HG03066 (cell line): Measurements from ENCODE around the gene POLR3K.
A peak's percentile ranks its signal among the peaks of the same experiment; 100 is the strongest.

ENCODE experiments used
- ATAC-seq: cut with Tn5 transposase; IDR thresholded peaks from one replicate; pipeline ENCODE4 v1.9.1; 2021; ENCODE audit warnings: low read depth; ENCODE audit not compliant: unreplicated experiment

The POLR3K gene

DNA sequence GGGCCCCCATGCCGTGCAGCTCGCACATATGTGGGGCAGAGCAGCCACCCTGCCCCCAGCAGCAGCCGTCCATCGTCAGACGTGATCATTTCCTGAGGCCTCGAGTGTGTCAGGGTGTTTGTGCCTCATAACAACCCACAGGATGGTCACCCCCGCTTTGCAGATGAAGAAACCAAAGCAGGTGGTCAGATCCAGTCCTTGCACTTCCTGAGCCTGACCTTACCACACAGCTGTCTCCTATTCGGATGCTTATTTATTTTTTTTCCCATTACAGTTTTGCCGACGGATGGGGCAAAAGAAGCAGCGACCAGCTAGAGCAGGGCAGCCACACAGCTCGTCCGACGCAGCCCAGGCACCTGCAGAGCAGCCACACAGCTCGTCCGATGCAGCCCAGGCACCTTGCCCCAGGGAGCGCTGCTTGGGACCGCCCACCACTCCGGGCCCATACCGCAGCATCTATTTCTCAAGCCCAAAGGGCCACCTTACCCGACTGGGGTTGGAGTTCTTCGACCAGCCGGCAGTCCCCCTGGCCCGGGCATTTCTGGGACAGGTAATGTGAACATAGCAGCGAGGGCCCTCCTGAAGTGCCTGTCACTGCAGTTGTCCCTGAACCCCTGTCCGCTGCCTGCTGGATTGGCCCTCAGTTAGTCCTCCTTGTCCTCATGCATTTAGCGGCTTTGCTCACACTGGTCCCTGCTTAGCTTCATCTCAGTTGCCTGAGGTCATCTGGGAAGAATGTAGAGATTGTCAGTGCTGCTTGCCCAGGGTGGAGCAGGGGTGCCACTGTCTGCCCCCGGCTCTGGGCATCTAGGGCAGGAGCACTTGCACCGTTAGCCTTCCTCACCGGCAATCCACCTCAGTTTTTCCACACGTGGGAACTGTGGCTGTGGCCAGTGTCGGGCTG lies 26.0 kb upstream of the POLR3K start:
- no peak for ATAC-seq

DNA sequence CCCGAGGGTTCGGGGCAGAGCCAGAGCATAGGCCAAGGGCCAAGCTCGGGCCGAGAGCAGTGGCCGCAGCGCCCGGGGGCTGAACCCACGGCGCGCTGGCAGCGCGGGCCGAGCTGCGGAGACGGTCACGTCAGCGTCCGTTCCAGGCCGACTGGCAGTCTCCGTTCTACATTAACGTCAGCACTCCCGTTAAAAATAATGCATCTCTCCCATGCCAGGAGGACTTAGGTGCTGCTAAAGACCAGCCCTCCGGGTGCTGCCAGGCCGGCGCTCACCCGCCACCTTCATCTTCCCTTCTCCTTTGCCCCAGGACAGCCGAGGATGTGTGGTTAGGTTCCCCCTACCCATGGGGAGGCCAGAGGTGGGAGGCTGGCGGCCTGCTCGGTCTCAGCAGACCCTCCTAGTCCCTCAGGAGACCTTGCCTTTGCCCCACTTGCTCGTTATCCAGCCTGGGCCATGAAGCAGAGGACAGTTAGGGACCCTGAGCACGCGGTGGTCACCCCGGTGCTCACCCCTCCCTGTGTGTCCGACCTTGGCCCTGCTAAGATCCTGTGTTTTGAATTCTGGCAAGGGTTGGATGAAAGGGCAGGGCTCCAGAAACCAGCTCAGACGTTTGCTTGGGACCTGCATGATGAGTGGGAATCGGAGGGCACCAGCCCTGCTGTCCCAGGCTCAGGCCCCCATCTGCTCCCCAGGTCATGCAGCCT lies 25.2 kb upstream of the POLR3K start:
- ATAC-seq, result no peak

DNA sequence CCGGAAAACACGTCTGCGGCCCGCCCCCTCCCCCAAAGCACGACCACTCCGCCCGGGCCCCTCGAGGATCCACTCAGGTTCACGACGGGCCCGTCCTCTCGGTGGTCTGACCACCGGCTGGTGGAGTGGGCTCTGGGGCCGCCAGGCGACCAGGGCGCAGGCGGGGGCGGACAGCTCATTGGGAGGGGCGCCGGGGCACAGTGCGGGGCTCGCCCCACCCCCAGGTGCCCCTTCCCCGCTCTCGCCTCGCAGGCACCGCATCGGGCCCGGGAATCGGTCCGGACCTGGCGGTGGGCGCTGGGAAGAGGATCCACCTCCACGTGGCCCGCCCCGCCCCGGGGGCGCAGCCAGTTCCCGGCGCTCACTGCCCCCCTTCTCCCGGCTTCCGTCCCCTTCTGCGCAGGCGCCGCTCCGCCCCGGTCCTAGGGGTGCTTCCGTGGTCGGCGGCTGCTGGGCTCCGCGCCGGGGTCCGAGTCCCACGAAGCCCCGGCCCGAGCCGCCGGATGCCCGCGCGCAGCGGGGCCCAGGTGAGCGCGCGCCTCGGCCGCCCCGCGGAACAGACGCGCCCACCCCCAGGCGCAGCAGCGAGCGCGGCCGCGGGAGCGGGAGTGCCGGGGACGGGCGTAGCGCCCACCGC lies 24.5 kb upstream of the POLR3K start, which contains the start of gene MPG:
Gene MPG (plus strand): TSS at position 419 of the 637 bp plus-strand sequence. CDS start 85 bp downstream, at position 504.
- peak; percentile 74 for ATAC-seq

DNA sequence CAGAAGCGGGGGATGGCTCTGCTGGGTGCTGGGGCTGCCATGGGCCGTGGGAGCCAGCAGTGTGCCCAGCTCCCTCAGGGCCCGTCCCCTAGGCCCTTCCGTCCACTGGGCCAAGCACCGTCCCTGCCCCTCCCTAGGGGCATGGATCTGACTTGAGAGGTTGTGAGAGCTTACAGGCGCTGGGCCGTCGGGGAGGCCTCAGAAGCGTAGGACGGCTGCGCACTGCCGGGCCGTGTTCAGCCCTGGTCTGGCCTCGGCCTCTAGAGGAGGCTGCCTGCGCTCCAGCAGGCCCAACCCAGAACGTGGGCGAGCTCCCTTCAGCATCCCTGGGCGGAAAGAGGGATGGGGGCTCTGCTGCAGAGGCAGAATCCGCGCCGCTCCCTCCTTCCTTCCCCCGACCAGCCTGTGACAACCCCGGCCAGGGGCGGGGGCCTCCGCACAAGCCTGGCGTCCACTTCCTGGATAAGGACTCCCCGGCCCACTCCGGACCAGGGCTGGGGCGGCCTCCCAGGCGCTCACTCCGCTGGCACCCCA lies 23.9 kb upstream of the POLR3K start:
- peak; percentile 25 for ATAC-seq

DNA sequence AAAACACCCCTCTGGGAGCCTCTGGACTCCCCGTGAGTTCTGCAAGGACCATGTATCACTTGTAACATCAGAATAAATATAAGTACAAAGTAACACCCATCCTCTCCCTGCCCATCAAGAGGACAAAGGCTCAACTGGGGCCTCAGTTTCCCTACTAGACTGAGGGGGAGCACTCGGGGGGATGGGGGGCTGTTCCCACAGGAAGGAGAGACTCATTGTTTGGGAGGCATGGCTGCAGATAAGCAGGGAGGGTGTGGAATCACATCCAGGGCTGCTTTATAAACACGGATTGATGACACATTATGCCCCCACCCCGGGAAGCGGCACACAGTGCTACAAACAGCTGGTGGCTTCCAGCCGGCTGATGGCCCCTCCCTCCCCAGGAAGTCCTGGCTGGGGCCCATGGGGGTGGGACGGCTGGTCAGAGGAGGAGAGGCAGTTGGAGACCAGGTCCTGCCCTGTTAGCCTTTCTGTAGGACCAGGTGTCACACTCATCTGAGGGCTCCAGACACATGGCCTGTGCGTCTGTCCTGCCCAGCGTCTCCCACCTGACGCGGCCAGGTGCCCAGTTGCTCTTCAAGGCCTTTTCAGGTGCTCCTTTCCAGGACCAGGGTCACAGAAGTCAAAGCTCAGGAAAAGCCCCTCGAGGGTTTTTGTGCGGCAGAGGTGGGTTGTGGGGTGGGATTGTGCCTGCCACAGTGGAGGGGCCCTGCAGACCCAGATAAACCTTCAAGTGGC lies 23.3 kb upstream of the POLR3K start:
- no peak for ATAC-seq

DNA sequence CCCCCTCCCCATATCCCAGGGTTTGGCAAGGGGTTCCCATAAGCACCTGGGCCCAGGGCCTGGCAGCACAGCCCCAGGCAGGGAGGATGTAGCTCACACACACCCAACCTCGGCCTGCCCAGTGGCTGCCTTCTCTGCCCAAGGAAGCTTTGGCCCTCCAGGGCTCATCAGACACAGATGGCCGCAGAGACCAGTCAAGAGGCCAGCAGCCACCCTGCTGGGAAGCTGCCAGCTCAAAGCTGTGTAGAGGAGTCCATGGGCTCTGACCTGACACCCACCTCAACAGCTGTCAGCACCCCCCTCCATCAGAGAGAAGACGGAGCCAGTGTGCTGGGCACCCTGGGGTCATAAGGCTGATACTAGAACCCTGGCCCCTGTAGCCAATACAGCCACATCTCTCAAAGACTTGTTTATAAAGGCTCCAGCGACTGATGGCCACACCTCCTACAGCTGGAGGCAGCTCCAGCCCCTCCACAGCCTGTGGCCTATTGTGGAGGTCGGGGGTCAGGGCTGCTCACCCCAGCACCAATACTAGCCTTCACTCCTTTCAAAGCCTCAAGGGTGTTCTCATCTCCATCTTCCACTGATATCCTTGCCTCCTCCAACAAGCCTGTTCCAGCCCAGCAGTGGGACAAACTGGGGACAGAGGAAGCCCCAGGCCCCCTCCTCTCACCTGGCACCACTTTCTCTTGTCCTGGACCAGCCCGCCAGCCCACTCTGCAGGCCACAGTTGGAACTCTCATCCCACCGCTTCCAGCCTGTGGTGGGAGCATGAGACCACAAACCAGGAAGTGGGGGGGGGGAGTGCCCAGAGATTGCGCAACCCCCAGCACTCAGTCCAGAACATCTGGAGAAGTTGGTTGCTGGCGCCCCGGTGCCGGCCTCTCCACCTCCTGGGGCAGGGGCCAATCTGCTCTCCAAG lies 22.4 kb upstream of the POLR3K start:
- ATAC-seq, result no peak

DNA sequence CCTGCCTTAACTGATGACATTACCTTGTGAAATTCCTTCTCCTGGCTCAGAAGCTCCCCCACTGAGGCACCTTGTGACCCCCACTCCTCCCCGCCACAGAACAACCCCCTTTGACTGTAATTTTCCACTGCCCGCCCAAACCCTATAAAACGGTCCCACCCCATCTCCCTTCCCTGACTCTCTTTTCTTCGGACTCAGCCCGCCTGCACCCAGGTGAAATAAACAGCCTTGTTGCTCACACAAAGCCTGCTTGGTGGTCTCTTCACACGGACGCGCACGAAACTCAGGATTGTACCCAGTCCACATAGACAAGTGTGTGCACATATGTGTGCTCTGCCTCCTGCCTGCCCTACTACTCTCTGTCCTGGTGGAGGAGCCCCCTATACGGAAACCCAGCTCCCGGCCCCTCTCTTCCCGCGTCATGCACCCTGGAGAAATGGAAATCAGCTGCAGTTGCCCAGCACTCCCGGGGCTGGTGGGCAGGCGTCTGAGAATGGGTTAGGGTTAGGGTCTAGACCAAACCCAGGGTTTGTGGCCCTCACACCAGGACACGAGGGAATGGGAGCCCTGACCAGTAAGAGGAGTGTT lies 21.4 kb upstream of the POLR3K start:
- no peak for ATAC-seq

DNA sequence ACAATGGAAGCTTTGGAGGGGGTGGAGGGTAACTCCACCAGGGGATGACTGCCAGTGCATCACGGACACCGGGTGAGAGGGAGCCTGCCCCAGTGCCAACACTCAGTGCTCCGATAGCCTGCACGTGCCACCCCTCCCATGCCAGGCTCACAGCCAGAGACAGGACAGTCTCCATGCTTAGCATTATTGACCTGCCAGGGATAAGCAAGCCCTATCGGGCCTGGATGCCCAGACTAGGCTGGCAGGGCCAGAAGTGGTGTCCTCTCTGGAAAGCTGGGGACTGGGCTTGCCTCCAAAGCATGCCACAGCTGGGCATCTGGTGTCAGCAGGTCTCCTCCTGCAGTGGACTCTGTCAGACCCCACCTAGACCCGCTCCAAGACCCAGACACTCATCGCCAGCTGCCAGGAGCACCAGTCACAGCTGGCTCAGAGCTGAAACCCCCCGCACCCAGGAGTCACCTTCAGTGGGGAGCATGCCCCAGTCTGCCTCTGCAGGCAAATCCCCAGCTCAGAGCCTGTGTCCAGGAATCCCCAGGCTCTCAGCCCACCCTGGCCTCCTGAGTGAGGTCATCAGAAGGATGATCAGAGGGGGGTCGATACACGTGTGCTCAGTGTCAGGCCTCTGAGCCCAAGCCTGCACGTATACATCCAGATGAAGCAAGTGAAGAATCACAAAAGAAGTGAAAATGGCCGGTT lies 20.8 kb upstream of the POLR3K start:
- ATAC-seq, result no peak

DNA sequence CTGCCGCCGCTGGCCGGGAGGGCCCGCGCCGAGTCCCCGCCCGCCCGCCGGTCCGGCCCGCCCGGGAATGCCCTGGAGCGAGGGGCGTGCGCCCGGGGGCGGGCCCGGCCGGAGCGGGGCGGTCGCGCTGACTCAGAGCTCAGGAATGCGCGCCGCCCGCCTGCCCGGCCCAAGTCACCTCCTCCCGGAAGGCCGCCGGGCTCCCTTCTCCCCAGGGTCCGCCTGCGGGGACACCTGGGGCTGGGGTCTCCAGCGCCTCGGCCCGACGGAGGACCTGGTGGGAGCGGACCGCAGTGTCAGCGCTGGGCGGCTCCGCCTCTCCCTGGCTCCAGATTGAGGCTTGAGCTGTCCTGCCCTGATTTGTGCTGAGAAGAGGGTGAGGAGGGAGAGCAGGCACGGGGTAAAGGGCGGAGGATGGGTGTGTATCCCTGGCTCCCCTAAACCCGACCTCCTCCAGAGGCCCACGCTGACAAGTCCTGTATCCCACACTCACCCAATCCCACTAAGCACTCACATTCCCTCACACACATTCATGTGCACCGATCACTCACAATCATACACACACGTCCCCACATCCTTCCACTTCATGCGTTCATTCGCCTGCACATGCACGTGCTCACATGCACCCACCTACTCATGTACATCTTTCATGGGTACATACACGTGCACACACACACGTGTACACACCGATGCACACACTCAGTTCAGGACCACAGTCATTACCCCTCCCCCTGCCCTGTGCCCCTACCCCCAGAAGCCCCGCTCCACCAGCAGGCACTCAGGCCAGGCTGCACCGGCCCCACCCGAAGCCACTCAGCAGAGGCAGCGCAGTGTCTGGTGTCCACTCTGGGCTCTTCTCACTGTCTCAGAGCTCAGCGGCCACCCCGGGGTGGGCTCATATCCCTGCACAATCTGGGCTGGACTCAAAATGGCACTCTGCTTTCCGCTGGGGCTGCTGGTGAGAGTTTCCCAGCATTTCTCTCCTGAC lies 19.4 kb upstream of the POLR3K start, which contains the start of gene RHBDF1:
Gene RHBDF1 (minus strand): TSS at position 71 of the 988 bp plus-strand sequence. CDS start 7,616 bp downstream, outside the sequence.
- ATAC-seq, result no peak

DNA sequence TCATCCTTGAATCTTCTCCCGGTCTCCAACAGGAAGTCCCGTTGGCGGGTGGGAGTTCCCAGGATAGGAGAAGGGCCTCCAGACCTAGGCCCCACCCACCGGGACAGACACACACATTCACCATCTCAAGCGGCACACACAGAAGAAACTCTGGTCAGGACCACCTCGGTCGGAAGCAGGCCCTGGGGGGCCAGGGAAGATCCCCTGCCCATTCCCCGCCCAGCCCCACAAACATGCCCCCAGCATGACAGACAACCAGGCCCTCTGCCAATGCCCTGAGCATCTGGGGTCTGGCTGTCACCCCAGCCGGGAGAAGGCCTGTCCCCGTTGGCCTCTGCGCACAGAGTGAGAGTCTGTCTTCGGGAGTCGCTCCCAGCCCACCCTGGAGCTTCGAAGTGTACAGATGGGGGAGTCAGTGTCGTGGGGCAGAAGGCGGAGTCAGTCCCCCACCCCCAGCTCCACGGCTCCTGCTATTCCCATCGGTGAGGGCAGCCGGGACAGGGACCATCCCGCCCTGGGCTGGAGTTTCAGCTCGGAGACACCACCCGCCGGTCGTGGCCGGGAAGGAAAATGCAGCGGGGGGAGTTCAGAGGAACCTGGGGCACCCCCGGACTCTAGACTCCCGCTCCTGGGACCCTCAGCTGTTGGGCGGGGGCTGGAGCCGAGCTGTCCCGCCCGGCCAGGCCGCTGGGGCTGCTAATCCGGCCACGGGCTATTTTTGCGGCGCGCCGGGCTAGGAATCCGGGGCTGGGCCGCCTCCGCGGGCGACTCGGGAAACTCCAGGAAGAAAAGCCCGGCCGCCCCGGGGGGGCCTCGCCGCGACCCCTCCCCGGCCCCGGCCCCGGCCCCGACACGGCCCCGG lies 18.4 kb upstream of the POLR3K start:
- ATAC-seq, result no peak

DNA sequence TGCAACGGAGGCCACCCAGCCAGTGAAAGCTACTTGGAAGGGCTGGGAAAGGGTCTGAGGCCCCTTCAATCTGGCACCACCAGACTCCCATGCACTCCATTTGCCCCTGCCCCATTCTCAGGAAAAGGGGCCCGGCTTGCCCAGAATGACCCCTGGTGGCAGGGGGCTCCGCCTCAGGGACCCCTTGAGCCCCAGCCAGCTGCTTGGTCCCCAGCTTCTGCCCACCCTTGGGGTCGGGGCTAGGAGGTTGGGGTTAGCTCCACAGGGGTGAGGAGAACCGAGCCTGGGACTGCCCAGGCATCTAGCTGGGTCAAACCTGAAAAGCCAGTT lies 17.8 kb upstream of the POLR3K start:
- ATAC-seq, result no peak

DNA sequence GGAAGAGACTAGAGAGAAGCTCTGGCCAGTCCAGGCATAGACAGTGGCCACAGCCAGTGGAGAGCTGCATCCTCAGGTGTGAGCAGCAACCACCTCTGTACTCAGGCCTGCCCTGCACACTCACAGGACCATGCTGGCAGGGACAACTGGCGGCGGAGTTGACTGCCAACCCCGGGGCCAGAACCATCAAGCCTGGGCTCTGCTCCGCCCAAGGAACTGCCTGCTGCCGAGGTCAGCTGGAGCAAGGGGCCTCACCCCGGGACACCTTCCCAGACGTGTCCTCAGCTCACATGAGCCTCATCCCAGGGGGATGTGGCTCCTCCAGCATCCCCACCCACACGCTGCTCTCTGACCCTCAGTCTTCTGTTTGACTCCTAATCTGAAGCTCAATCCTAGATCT lies 15.8 kb upstream of the POLR3K start:
- no peak for ATAC-seq

DNA sequence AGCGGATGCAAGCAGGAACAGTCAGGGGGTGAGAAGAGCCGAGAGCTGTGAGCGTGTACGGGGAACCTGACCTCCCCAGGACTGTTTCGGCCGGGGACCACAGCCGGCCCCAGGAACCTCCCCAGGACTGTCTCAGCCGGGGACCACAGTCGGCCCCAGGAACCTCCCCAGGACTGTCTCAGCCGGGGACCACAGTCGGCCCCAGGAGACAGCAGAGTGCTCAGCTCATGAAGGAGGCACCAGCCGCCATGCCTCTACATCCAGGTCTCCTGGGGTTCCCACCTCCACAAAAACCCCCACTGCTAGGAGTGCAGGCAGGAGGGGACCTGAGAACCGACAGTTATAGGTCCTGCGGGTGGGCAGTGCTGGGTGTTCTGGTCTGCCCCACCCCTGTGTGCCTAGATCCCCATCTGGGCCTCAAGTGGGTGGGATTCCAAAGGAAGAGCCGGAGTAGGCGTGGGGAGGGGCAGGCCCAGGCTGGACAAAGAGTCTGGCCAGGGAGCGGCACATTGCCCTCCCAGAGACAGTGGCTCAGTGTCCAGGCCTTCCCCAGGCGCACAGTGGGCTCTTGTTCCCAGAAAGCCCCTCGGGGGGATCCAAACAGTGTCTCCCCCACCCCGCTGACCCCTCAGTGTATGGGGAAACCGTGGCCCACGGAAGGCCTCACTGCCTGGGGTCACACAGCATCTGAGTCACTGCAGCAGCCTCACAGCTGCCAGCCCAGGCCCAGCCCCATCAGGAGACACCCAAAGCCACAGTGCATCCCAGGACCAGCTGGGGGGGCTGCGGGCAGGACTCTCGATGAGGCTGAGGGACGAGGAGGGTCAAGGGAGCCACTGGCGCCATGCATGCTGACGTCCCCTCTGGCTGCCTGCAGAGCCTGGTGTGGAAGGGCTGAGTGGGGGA lies 14.7 kb upstream of the POLR3K start:
- ATAC-seq, result no peak

DNA sequence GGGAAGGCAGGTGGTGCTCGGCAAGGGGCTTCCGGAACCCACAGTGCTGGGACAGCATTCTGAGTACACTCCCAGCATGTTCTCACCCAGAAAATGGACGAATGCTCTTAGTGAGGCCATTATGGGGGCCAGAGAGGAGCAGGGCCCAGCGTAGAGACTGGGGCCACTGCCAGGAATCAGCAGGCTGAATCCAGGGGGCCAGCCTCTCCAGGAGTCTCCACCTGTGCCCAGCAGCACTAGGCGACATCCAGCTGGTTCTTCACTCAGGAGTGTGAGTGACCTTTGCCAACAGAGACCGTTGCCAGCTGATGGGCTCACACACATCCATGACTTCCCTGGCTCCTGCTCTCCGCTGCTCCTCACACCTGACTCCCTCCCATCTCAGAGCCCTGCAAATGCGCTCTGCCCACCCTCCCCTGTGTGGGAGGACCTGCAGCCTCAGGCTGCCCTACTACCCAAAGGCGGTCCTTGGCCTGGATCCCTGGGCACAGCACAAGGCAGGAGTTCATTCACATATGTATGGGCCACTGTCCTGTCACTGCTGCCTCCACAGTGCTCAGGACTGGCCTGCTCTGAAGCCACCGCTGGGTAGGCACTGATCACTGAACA lies 13.9 kb upstream of the POLR3K start:
- ATAC-seq, result no peak
